ENCODE results near the gene FAM163A.

The FAM163A gene

DNA sequence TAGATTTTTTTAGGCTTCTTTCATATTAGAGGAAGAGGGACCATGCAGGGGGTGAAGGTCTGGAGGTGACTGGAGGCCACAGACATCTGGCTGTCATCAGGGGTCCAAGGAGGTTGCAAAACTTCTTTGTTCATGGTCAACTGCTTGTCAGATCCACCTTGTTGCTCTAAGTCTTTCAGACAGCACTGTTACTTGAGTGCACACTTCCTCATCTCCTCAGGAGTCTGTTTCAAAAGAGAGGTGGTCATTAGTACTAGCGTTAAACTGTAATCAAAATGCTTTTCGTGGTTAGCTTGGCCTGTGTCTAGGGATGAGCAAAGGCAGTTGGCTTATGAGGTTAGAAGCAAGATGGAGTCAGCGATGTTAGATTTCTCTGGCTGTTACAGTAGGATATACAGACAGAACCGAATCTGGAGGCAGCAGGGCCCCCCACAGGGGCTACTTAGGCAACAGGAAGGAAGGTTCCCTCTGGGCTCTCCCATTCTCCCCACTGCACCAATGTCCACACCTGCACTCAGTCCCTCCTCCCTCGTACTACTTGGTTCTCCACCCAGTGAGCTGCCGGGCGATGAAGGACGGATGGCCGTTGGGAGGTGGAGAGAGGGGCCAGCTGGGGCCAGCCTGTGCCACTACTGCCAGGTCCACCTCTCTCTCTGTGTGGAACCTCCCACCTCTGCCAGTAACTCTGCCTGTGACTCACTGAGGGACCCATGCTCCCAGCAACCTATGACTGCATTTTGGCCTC is 77.3 kb downstream of the FAM163A start:
- peak in 1 of 2 donors; percentile 24 for DNase-seq
- no peak for TF ChIP-seq CTCF (IDR thresholded peaks at IDR 0.05)
- H3K27me3 ChIP-seq = no peaks in the 10 kb centered on the region
- no peak overlapping the region for H3K27ac ChIP-seq
- no peaks in the 10 kb centered on the region for H3K9me3 ChIP-seq
- peaks cover 0 to 6% (median 2%) of the 10 kb centered on the region in 4 donors for H3K4me1 ChIP-seq
- no peak overlapping the region for H3K4me3 ChIP-seq
- no peaks in the 10 kb centered on the region for H3K36me3 ChIP-seq
- intact Hi-C loops (cut with DNase I; ENCODE audit: low total_unique reads) = no loop called here

DNA sequence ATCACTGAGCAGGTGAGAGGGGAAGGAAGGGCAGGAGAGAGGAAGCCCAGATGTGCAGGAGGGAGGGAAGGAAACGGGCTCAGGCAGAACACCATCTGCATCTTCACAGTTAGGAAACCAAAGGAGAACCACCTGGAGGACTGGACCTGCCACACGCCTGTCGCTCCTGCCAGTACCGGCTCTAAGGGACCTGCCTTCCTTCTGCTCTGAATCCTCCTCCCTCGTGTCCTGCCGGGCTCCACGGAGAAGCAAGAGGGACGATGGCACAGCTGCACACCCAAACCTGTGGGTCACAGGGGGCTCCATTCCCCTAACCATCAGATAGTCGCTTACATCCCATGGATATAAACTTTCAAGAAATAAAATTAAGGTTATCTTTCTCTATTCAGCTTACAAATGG is 78.4 kb downstream of the FAM163A start:
- Histone ChIP-seq H3K4me3 (no peak overlapping the region), H3K36me3 (no peaks in the 10 kb centered on the region), H3K27ac (no peak overlapping the region), H3K27me3 (no peaks in the 10 kb centered on the region), H3K9me3 (no peaks in the 10 kb centered on the region), H3K4me1 (no peaks in the 10 kb centered on the region)
- DNase-seq = peak in 1 of 2 donors; percentile 32
- intact Hi-C loops (cut with DNase I; ENCODE audit: low total_unique reads) = no loop called here
- TF ChIP-seq CTCF (IDR thresholded peaks at IDR 0.05) = no peak

DNA sequence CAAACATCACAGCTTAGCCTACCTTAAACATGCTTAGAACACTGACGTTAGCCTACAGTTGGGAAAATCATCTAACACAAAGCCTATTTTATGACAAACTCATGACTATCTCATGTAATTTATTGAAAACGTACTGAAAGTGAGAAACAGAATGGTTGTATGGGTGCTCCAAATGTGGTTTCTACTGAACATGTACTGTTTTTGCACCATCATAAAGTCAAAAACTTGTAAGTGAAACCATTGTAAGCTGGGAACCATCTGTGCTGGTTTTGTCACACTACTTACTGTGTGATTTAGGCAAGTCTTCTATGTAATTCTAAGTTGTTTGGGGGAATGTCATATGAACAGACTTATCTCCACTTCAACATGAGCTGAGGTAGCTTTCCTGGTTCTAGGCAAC is 79.0 kb downstream of the FAM163A start:
- H3K9me3 ChIP-seq = no peaks in the 10 kb centered on the region
- H3K4me3 ChIP-seq = no peak overlapping the region
- TF ChIP-seq CTCF (IDR thresholded peaks at IDR 0.05) = no peak
- intact Hi-C loops (cut with DNase I; ENCODE audit: low total_unique reads) = no loop called here
- H3K27ac ChIP-seq = no peak overlapping the region
- no peaks in the 10 kb centered on the region for H3K4me1 ChIP-seq
- no peaks in the 10 kb centered on the region for H3K36me3 ChIP-seq
- no peak for DNase-seq
- no peaks in the 10 kb centered on the region for H3K27me3 ChIP-seq

GRCh38 chr1:179823693-179824092 is 80.6 kb downstream of the FAM163A start:
- H3K27ac ChIP-seq = no peak overlapping the region
- H3K36me3 ChIP-seq = no peaks in the 10 kb centered on the region
- H3K4me3 ChIP-seq = no peak overlapping the region
- no peaks in the 10 kb centered on the region for H3K9me3 ChIP-seq
- TF ChIP-seq CTCF (IDR thresholded peaks at IDR 0.05) = no peak
- DNase-seq = no peak
- no peaks in the 10 kb centered on the region for H3K4me1 ChIP-seq
- H3K27me3 ChIP-seq = no peaks in the 10 kb centered on the region
- intact Hi-C loops (cut with DNase I; ENCODE audit: low total_unique reads) = no loop called here

DNA sequence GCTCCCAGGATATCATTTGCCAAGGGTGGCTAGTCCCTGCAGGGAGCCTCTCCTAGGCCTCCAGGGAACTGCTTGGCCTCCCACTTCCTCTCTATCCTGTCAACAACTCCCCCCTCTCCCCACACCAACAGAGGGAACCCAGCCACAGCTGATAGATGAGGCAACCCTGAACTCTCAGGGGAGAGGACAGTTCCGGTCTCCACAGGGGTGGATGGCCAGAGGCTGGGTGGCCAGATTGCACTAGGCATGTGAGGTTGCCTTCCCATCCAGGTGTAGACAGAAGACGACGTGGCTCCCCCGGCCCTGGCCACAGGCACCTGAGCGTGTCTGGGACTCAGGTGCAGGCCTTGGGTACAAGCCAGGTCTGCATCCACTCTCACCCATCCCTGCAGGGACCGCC is 81.2 kb downstream of the FAM163A start:
- DNase-seq = peak in 1 of 2 donors; percentile 46
- H3K9me3 ChIP-seq = no peaks in the 10 kb centered on the region
- no peaks in the 10 kb centered on the region for H3K4me1 ChIP-seq
- intact Hi-C loops (cut with DNase I; ENCODE audit: low total_unique reads) = no loop called here
- no peaks in the 10 kb centered on the region for H3K27me3 ChIP-seq
- H3K36me3 ChIP-seq = no peaks in the 10 kb centered on the region
- TF ChIP-seq CTCF (IDR thresholded peaks at IDR 0.05) = no peak
- no peak overlapping the region for H3K27ac ChIP-seq
- H3K4me3 ChIP-seq = no peak overlapping the region
